Left ventricle myocardium inferior (tissue), 1 donor: ENCODE results near the gene GPBAR1. TPM values are rescaled to one million over a fixed set of nuclear protein-coding genes. Genes with fewer than 3 reads are reported as not detected.
A peak's percentile ranks its signal among the peaks of the same experiment; 100 is the strongest.

Experiments
- DNase-seq: peaks from one replicate; pipeline ENCODE4 v3.0.0-alpha.2; 2020
- H3K27ac ChIP-seq: fragments of 200-600 bp; replicated peaks from 2 replicates; pipeline ENCODE4 v1.8.0; 2021
- H3K27me3 ChIP-seq: fragments of 200-600 bp; 2 replicates; pipeline ENCODE4 v1.8.0; 2021; ENCODE audit warnings: low read depth
- H3K36me3 ChIP-seq: fragments of 200-600 bp; 2 replicates; pipeline ENCODE4 v1.8.0; 2021
- H3K4me1 ChIP-seq: fragments of 200-600 bp; 2 replicates; pipeline ENCODE4 v1.8.0; 2021
- H3K4me3 ChIP-seq: fragments of 200-600 bp; 2 replicates; pipeline ENCODE4 v1.8.0; 2021; ENCODE audit warnings: mild to moderate bottlenecking, moderate library complexity
- H3K9me3 ChIP-seq: fragments of 200-600 bp; replicated peaks from 2 replicates; pipeline ENCODE4 v1.8.0; 2021
- CTCF ChIP-seq: fragments of 200-600 bp; IDR thresholded peaks from 2 replicates; pipeline ENCODE4 v1.8.0; 2021; ENCODE audit warnings: antibody characterized with exemption, mild to moderate bottlenecking, borderline replicate concordance
- intact Hi-C: fragments of 100-400 bp; cut with micrococcal nuclease; formaldehyde crosslinking; loops from one replicate; pipeline ENCODE4 v1.11.0; 2022
- total RNA-seq: library from RNA; stranded (reverse); fragmentation: NEBNext Ultra II Directional; extraction: Animal tissue kit (Norgen Biotek cat#: 25700); gene quantifications from one replicate; pipeline ENCODE4 v1.2.1, GENCODE V29; 2021
- donor health status: DM: no; HTN: yes; CAD: no; lungs with severe emphysema.

The GPBAR1 gene
- total RNA-seq, 1 donor from 2014 or later = 1.5 TPM

- peaks cover 66% of the 10 kb centered on the region for H3K4me1 ChIP-seq
- no peaks in the 10 kb centered on the region for H3K9me3 ChIP-seq
- peak; percentile 54 for DNase-seq
- peak overlapping the region; percentile 96 for H3K4me3 ChIP-seq
- intact Hi-C loops = no loop called here
- TF ChIP-seq CTCF = no peak
- no peaks in the 10 kb centered on the region for H3K36me3 ChIP-seq
- peak overlapping the region; percentile 97 for H3K27ac ChIP-seq
- H3K27me3 ChIP-seq = no peaks in the 10 kb centered on the region
Measured at GRCh38 chr2:218217360-218218267, 43.2 kb upstream of the GPBAR1 start.

- H3K27me3 ChIP-seq = no peaks in the 10 kb centered on the region
- peaks cover 75% of the 10 kb centered on the region for H3K4me1 ChIP-seq
- DNase-seq = no peak
- TF ChIP-seq CTCF = no peak
- H3K36me3 ChIP-seq = no peaks in the 10 kb centered on the region
- no peaks in the 10 kb centered on the region for H3K9me3 ChIP-seq
- H3K27ac ChIP-seq = peak overlapping the region; percentile 97
- intact Hi-C loops = no loop called here
- peak overlapping the region; percentile 96 for H3K4me3 ChIP-seq
Measured at GRCh38 chr2:218218268-218219185, 42.3 kb upstream of the GPBAR1 start.

- Histone ChIP-seq H3K36me3 (peaks cover 8% of the 10 kb centered on the region), H3K27me3 (no peaks in the 10 kb centered on the region), H3K4me3 (peak overlapping the region; percentile 96), H3K9me3 (no peaks in the 10 kb centered on the region), H3K27ac (no peak overlapping the region), H3K4me1 (peaks cover 88% of the 10 kb centered on the region)
- intact Hi-C loops = no loop called here
- no peak for TF ChIP-seq CTCF
- DNase-seq = no peak
Measured at GRCh38 chr2:218219934-218220333, 40.9 kb upstream of the GPBAR1 start.

GRCh38 chr2:218221000-218221399 lies 39.8 kb upstream of the GPBAR1 start:
- no peak for DNase-seq
- peaks cover 96% of the 10 kb centered on the region for H3K4me1 ChIP-seq
- no peaks in the 10 kb centered on the region for H3K9me3 ChIP-seq
- H3K27me3 ChIP-seq = no peaks in the 10 kb centered on the region
- H3K36me3 ChIP-seq = peaks cover 18% of the 10 kb centered on the region
- TF ChIP-seq CTCF = no peak
- intact Hi-C loops = no loop called here
- H3K4me3 ChIP-seq = no peak overlapping the region
- H3K27ac ChIP-seq = no peak overlapping the region

GRCh38 chr2:218223046-218223445 lies 37.8 kb upstream of the GPBAR1 start:
- H3K27ac ChIP-seq = no peak overlapping the region

More at GRCh38 chr2:218223046-218223445, 37.8 kb upstream of the GPBAR1 start:
- peaks cover 39% of the 10 kb centered on the region for H3K36me3 ChIP-seq
- DNase-seq = no peak
- H3K9me3 ChIP-seq = no peaks in the 10 kb centered on the region
- no peak overlapping the region for H3K4me3 ChIP-seq
- TF ChIP-seq CTCF = no peak
- intact Hi-C loops = no loop called here
- peaks cover 79% of the 10 kb centered on the region for H3K4me1 ChIP-seq
- no peaks in the 10 kb centered on the region for H3K27me3 ChIP-seq
